GM13976 (cell line): ENCODE results near the gene IGF1R.

ENCODE experiments used
- DNase-seq: peaks from one replicate; pipeline ENCODE4 v3.0.0; 2012; ENCODE audit warnings: low spot score
- in situ Hi-C: fragments of 300-500 bp; cut with MboI; formaldehyde crosslinking; loops from one replicate; pipeline ENCODE4 v1.12.0; 2022; ENCODE audit warnings: low sequenced_read_pairs, mixed read lengths, inconsistent platforms; ENCODE audit not compliant: unreplicated experiment
- TF ChIP-seq, protein P1 (sequence below): IDR thresholded peaks from 2 replicates; pipeline ENCODE4 v1.5.1; 2012; ENCODE audit warnings: borderline replicate concordance, mild to moderate bottlenecking; ENCODE audit not compliant: insufficient read depth; ENCODE audit errors: extremely low read depth, missing control alignments, control extremely low read depth

Gene IGF1R

DNA sequence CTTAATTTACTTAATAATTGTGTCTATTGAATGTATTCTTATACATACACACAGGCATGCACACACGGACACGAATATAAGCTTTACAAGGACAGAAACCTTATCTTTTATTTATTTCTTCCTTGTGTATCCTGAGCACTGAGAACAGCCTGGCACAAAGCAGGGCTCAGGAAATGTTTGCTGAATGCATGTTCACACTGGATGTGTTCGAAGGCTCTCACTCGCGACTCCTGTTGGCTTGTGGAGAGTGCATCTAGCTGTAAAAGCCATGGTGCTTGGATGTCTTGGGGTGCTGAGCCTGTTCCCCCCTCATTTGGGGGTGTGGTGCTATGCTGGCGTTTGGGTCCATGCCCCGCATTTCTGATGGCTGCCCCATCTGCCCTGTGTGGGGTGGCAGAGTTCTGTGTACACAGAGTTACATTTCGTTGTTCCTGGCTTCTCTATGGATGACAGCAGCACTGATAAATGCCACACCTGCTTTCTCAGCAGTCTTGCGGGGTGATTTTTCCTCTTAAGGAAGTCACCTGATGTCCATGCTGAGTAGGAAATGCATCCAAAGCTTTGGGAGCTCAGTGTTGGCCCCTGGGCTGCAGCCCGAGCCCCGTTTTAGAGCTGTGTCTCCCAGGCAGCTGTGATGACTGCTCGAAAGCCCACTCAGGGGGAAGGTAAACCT, 148.5 kb downstream of the IGF1R start:
- no peak for DNase-seq
- in situ Hi-C loops = loop anchor here (25.0 kb wide), 1 partner anchor 265 kb away; no protein-coding TSS in a partner anchor
- TF ChIP-seq, protein P1, sequence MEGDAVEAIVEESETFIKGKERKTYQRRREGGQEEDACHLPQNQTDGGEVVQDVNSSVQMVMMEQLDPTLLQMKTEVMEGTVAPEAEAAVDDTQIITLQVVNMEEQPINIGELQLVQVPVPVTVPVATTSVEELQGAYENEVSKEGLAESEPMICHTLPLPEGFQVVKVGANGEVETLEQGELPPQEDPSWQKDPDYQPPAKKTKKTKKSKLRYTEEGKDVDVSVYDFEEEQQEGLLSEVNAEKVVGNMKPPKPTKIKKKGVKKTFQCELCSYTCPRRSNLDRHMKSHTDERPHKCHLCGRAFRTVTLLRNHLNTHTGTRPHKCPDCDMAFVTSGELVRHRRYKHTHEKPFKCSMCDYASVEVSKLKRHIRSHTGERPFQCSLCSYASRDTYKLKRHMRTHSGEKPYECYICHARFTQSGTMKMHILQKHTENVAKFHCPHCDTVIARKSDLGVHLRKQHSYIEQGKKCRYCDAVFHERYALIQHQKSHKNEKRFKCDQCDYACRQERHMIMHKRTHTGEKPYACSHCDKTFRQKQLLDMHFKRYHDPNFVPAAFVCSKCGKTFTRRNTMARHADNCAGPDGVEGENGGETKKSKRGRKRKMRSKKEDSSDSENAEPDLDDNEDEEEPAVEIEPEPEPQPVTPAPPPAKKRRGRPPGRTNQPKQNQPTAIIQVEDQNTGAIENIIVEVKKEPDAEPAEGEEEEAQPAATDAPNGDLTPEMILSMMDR = no peak

DNA sequence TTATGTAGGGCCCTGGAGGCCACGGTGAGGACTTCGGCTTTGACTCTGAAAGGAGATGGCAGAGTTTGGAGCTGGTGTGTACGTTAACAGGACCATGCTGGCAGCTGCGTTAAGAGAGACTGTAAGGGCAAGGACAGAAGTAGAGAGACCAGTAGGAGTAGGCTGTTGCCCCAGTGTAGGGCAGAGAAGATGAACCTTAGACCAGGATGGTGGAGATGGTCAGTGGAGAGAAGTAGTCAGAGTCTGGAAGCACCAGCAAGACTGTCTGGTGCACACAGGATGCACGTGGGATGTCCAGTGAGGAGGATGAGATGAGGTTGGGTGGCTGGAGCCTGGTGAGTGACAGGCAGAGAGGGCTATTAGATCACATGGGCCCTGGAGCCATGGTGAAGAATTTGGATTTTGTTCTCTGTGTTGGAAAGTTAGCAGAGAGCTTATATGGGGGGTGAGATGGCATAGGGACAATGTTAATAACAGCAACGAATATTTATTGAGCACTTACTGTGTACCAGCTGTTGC, 150.1 kb downstream of the IGF1R start:
- DNase-seq = no peak
- TF ChIP-seq, protein P1 = no peak
- in situ Hi-C loops = loop anchor here (25.0 kb wide), 1 partner anchor 264 kb away; no protein-coding TSS in a partner anchor

DNA sequence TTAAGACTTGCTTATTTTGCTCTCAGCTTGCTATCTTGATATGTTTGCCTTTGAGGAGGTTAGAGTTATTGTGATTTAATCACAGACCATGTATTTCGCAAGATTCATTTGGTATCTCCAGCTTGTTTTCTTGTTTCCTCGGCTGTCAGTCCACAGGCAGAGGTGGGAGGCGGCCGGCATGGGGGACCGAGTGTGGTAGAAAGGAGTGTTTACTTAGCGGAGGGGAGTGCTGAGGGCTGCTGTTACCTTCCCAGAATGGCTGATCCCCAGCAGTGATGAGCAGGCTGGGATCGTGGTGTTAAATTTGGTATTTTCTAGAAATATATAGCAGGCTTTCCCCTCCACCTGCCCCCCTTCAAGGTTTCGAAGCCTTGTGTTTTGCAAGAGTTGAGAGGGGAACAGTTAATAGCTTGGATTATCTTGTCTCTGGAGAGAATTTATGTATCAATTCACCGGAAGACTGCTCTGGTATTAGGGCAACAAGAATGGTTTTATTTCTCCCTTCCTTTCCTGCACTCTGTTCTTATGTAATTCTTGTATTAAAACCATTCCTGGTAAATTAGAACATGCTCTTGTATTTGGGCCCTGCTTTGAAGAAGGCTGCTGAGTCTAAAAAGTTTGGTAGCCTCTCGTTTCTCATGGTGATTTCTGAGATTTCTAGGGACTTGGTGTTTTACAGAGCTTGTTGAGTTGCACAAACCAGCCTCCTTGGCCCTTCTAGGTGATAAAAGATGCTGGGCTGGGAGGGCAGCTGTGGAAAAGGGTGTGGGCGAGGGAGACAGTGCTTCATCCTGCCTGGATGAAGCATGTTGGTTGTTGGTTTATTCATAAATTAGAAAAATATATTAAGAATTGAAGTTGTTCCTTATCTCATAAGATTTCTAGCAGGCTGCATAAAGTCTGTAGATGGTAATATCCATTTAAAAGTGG, 151.4 kb downstream of the IGF1R start:
- in situ Hi-C loops = loop anchor here (25.0 kb wide), 1 partner anchor 263 kb away; no protein-coding TSS in a partner anchor
- no peak for DNase-seq
- TF ChIP-seq, protein P1 = no peak

DNA sequence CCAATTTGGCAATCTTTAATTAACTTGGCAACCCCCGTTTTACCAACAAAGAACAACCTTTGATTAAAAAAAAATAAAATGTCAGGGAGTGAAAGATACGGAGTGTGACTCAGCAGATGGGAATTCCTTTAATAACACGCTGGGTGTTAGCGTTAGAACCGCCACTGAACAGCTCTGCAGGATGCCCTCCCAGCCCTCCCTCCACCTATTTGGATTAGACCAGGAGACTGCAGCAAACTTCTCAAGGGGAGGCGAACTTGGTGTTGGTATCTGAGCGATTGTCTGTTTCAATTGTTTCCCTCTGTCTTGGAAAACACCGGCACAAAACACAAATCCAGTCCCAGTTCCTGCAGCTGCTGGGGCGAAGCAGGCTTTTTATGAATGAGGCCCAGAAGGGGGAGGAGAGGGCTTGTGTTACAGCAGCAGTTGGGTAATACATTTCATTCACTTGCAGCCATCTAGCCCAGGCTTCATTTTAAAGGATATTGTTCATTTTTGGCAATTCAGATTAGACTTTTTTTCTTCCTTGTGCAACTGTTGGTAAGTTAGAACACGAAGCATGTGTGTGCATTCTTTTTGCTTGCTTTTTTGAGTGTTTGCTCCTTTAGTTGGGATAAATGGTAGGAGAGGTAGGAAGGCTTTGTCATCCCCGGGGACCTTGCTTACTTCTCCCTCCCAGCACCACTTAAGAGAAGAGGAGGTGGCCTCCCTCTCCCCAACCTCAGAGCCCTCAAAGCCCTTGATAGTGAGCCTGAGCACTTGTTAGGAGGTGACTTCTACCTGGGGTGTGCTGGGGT, 152.3 kb downstream of the IGF1R start:
- TF ChIP-seq, protein P1 = no peak
- in situ Hi-C loops = no loop called here
- DNase-seq = no peak

DNA sequence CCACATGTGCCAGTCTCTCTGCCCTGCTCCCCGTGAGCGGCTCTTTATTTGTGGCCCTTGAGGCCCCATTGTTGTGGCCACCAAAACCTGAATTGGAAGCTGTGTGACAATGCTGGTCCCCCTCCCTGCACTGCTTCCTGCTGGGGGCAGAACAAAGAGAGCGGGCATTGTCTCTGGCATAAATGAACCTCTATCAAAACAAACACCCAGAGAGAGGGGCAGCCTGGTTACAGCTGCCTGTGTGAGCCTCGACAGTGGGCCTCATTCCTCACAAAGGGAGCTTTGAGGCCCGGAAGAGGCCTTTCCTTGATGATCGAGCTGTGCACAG, 152.9 kb downstream of the IGF1R start:
- in situ Hi-C loops = no loop called here
- TF ChIP-seq, protein P1 = no peak
- no peak for DNase-seq

DNA sequence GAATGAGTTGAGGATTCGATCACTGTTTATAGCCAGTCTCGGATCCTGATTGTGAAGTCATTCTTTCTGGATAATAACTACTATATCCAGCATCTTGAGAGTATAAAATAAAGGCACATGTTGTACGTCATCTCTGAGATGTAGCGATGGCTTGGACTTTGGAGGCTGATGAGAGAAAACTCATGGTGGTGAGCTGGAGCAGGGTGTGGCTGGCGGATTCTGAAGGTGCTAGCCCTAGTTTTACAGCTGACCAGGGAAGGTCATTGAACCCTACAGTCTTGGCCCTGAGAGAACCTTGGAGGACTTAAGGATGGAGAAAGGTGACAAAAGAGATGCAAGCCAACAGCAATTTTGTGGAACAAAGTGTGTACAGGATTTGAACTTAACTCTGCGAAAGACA, 153.8 kb downstream of the IGF1R start:
- no peak for DNase-seq
- TF ChIP-seq, protein P1 = no peak
- in situ Hi-C loops = no loop called here
